Neural progenitor cell (in vitro differentiated cells): Measurements from ENCODE around the gene NSD1. TPM values are rescaled to one million over a fixed set of nuclear protein-coding genes. Genes with fewer than 3 reads are reported as not detected.

Experiments
- DNase-seq: peaks from one replicate; pipeline ENCODE4 v3.0.0-alpha.2; 2016; ENCODE audit warnings: low spot score
- H2AFZ ChIP-seq: fragments of 200-600 bp; sonication (generic); replicated peaks from 2 replicates; pipeline ENCODE4 v1.6.1; 2016; ENCODE audit warnings: antibody characterized with exemption
- H3F3A ChIP-seq: fragments of 200-600 bp; sonication (generic); 2 replicates; pipeline ENCODE4 v1.6.1; 2016; ENCODE audit warnings: antibody characterized with exemption, low read depth
- H3K27ac ChIP-seq: fragments of 200-600 bp; sonication (generic); 2 replicates; pipeline ENCODE4 v1.5.1; 2016; ENCODE audit warnings: mild to moderate bottlenecking
- H3K27me3 ChIP-seq: fragments of 200-600 bp; sonication (generic); 2 replicates; pipeline ENCODE4 v1.6.1; 2016; ENCODE audit warnings: mild to moderate bottlenecking, moderate library complexity
- H3K36me3 ChIP-seq: fragments of 200-600 bp; sonication (generic); 2 replicates; pipeline ENCODE4 v1.5.1; 2016
- H3K4me1 ChIP-seq: fragments of 200-600 bp; sonication (generic); 2 replicates; pipeline ENCODE4 v1.6.1; 2016; ENCODE audit warnings: mixed run types
- H3K4me2 ChIP-seq: fragments of 200-600 bp; sonication (generic); 2 replicates; pipeline ENCODE4 v1.6.1; 2016
- H3K4me3 ChIP-seq: fragments of 200-600 bp; sonication (generic); 2 replicates; pipeline ENCODE4 v1.5.1; 2016
- H3K79me2 ChIP-seq: fragments of 200-600 bp; sonication (generic); 2 replicates; pipeline ENCODE4 v1.6.1; 2016; ENCODE audit warnings: low read depth
- H3K9ac ChIP-seq: fragments of 200-600 bp; sonication (generic); 2 replicates; pipeline ENCODE4 v1.6.1; 2016
- H3K9me3 ChIP-seq: fragments of 200-600 bp; sonication (generic); 2 replicates; pipeline ENCODE4 v1.5.1; 2016; ENCODE audit warnings: low read depth
- H4K20me1 ChIP-seq: fragments of 200-600 bp; sonication (generic); 2 replicates; pipeline ENCODE4 v1.6.1; 2016; ENCODE audit warnings: low read depth
- H3K27ac Mint-ChIP-seq: 3 replicates; pipeline ENCODE4 v1.8.0; 2021; ENCODE audit warnings: mixed read lengths
- H3K27me3 Mint-ChIP-seq: 2 replicates; pipeline ENCODE4 v1.8.0; 2022; ENCODE audit warnings: low read depth, mild to moderate bottlenecking, inconsistent platforms, moderate library complexity, mixed read lengths; ENCODE audit not compliant: insufficient read depth
- H3K36me3 Mint-ChIP-seq: 3 replicates; pipeline ENCODE4 v1.8.0; 2021; ENCODE audit warnings: mixed read lengths
- H3K4me1 Mint-ChIP-seq: 3 replicates; pipeline ENCODE4 v1.8.0; 2021; ENCODE audit warnings: mixed read lengths
- H3K4me3 Mint-ChIP-seq: 3 replicates; pipeline ENCODE4 v1.8.0; 2021; ENCODE audit warnings: mild to moderate bottlenecking, moderate library complexity, mixed read lengths
- H3K9me3 Mint-ChIP-seq: 3 replicates; pipeline ENCODE4 v1.8.0; 2020; ENCODE audit warnings: mixed read lengths
- EZH2 ChIP-seq: fragments of 200-600 bp; sonication (generic); IDR thresholded peaks from 2 replicates; pipeline ENCODE4 v1.6.1; 2017; ENCODE audit warnings: antibody characterized with exemption, mild to moderate bottlenecking, moderate library complexity
- EZH2phosphoT487 ChIP-seq: fragments of 200-600 bp; sonication (generic); IDR thresholded peaks from 2 replicates; pipeline ENCODE4 v1.6.1; 2017; ENCODE audit warnings: antibody characterized with exemption
- total RNA-seq: library from RNA; depleted of rRNA; stranded (reverse); fragments of >200 nt; gene quantifications from 2 replicates; pipeline ENCODE4 v1.2.3, GENCODE V29; 2015; ENCODE audit warnings: low replicate concordance
- TF ChIP-seq, protein P1 (sequence below): fragments of 200-600 bp; sonication (generic); IDR thresholded peaks from 2 replicates; pipeline ENCODE4 v1.5.1; 2017; ENCODE audit warnings: antibody characterized with exemption, mild to moderate bottlenecking

Gene NSD1
- total RNA-seq, 1 donor from 2014 or later, result 114 TPM

DNA sequence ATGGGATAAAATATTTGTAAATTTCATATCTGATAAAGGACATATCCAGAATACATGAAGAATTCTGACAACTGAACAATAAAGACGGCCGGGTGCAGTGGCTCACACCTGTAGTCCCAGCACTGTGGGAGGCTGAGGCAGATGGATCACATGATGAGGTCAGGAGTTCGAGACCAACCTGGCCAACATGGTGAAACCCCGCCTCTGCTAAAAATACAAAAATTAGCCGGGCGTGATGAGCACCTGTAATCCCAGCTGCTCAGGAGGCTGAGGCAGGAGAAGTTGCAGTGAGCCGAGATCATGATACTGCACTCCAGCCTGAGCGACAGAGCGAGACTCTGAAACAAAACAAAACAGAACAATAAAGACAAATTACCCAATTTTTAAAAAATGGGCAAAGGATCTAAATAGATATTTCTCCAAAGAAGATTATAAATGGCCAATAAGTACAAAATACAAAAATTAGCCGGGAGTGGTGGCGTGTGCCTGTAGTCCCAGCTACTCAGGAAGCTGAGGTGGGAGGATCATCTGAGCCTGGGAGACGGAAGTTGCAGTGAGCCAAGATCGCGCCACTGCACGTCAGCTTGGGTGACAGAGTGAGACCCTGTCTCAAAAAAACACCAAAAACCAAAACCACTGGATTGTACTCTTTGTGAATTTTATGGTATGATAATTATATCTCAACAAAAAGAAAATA is 9.6 kb upstream of the NSD1 start:
- H3K27me3 Mint-ChIP-seq, result peaks cover 8% of the 10 kb centered on the region
- Histone ChIP-seq H3K36me3 (no peaks in the 10 kb centered on the region), H2AFZ (no peak overlapping the region), H3K9me3 (no peaks in the 10 kb centered on the region), H3K27ac (no peak overlapping the region), H3K79me2 (no peaks in the 10 kb centered on the region), H3K4me1 (no peaks in the 10 kb centered on the region), H3F3A (no peaks in the 10 kb centered on the region), H3K27me3 (no peaks in the 10 kb centered on the region), H3K4me3 (no peak overlapping the region), H3K9ac (no peak overlapping the region), H4K20me1 (no peaks in the 10 kb centered on the region), H3K4me2 (no peak overlapping the region)
- no peaks in the 10 kb centered on the region for H3K36me3 Mint-ChIP-seq
- TF ChIP-seq EZH2phosphoT487 (no peak), EZH2 (no peak)
- TF ChIP-seq, protein P1, sequence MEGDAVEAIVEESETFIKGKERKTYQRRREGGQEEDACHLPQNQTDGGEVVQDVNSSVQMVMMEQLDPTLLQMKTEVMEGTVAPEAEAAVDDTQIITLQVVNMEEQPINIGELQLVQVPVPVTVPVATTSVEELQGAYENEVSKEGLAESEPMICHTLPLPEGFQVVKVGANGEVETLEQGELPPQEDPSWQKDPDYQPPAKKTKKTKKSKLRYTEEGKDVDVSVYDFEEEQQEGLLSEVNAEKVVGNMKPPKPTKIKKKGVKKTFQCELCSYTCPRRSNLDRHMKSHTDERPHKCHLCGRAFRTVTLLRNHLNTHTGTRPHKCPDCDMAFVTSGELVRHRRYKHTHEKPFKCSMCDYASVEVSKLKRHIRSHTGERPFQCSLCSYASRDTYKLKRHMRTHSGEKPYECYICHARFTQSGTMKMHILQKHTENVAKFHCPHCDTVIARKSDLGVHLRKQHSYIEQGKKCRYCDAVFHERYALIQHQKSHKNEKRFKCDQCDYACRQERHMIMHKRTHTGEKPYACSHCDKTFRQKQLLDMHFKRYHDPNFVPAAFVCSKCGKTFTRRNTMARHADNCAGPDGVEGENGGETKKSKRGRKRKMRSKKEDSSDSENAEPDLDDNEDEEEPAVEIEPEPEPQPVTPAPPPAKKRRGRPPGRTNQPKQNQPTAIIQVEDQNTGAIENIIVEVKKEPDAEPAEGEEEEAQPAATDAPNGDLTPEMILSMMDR, result no peak
- H3K4me3 Mint-ChIP-seq, result no peak overlapping the region
- no peak overlapping the region for H3K27ac Mint-ChIP-seq
- H3K9me3 Mint-ChIP-seq, result no peaks in the 10 kb centered on the region
- no peaks in the 10 kb centered on the region for H3K4me1 Mint-ChIP-seq
- DNase-seq, result no peak

- Mint-ChIP-seq H3K27ac (no peak overlapping the region), H3K9me3 (no peaks in the 10 kb centered on the region), H3K4me3 (no peak overlapping the region), H3K36me3 (no peaks in the 10 kb centered on the region), H3K4me1 (no peaks in the 10 kb centered on the region), H3K27me3 (peaks cover 8% of the 10 kb centered on the region)
- H2AFZ ChIP-seq, result peak overlapping the region; percentile 50
- TF ChIP-seq, protein P1, result no peak
- TF ChIP-seq EZH2, result no peak
- no peak for TF ChIP-seq EZH2phosphoT487
- H3K4me2 ChIP-seq, result no peak overlapping the region
- H3K79me2 ChIP-seq, result no peaks in the 10 kb centered on the region
- no peaks in the 10 kb centered on the region for H3K27me3 ChIP-seq
- H3K9me3 ChIP-seq, result no peaks in the 10 kb centered on the region
- no peaks in the 10 kb centered on the region for H3K36me3 ChIP-seq
- no peaks in the 10 kb centered on the region for H3F3A ChIP-seq
- H3K4me3 ChIP-seq, result no peak overlapping the region
- no peak for DNase-seq
- H4K20me1 ChIP-seq, result no peaks in the 10 kb centered on the region
- no peak overlapping the region for H3K9ac ChIP-seq
- H3K4me1 ChIP-seq, result no peaks in the 10 kb centered on the region
- H3K27ac ChIP-seq, result no peak overlapping the region
Measured at GRCh38 chr5:177124486-177124991, 9.0 kb upstream of the NSD1 start.

DNA sequence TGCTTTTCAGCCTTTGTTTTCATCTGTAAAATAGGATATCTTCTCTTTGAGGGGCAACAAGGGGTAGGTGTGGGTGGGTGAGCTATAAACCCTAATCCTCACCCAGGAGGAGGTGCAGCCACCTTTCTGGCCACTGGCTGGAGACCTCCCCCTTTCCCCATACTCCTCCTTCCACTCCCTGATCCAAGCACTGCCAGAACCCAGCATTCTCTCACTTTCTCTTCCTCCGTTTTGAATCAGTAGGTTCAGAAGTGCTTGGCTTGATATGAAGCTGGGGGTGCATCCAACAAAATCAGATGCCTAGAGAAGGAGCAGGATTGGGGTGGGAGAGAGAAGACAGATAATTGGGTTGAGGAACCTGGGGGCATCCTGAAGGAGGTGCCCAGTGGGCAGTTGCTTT is 6.8 kb upstream of the NSD1 start:
- peaks cover 5% of the 10 kb centered on the region for H3K79me2 ChIP-seq
- no peak overlapping the region for H3K4me3 Mint-ChIP-seq
- H3K4me1 ChIP-seq, result peaks cover 11% of the 10 kb centered on the region
- H4K20me1 ChIP-seq, result no peaks in the 10 kb centered on the region
- no peak overlapping the region for H3K27ac ChIP-seq
- peaks cover 8% of the 10 kb centered on the region for H3K4me1 Mint-ChIP-seq
- H3K27ac Mint-ChIP-seq, result no peak overlapping the region
- no peak overlapping the region for H3K9ac ChIP-seq
- DNase-seq, result no peak
- H3F3A ChIP-seq, result peaks cover 12% of the 10 kb centered on the region
- no peaks in the 10 kb centered on the region for H3K9me3 ChIP-seq
- H3K4me3 ChIP-seq, result no peak overlapping the region
- no peaks in the 10 kb centered on the region for H3K36me3 ChIP-seq
- no peaks in the 10 kb centered on the region for H3K27me3 ChIP-seq
- no peak overlapping the region for H2AFZ ChIP-seq
- H3K27me3 Mint-ChIP-seq, result peaks cover 9% of the 10 kb centered on the region
- H3K4me2 ChIP-seq, result no peak overlapping the region
- no peaks in the 10 kb centered on the region for H3K9me3 Mint-ChIP-seq
- H3K36me3 Mint-ChIP-seq, result no peaks in the 10 kb centered on the region
- TF ChIP-seq, protein P1, result no peak
- TF ChIP-seq EZH2phosphoT487 (no peak), EZH2 (no peak)
